ENCODE data around the gene ACSM3.

DNA sequence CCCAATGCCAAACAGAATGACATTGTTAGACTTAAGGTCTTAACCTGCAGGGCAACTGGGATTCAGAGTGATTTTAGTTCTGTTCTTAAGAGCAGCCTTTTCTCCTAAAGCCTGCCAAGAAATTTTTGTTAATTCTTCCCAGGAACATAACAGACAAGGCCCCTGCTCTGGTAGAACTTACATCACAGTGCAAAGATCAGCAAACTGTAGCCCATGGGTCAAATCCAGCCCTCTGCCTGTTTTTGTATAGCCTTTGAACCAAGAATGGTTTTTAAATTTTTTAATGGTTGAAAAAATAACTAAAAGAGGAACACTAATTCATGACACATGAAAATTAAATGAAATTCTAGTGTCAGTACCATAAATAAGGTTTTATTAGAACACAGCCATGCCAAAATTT, 3.8 kb downstream of the ACSM3 start:
- TF ChIP-seq, protein P1, sequence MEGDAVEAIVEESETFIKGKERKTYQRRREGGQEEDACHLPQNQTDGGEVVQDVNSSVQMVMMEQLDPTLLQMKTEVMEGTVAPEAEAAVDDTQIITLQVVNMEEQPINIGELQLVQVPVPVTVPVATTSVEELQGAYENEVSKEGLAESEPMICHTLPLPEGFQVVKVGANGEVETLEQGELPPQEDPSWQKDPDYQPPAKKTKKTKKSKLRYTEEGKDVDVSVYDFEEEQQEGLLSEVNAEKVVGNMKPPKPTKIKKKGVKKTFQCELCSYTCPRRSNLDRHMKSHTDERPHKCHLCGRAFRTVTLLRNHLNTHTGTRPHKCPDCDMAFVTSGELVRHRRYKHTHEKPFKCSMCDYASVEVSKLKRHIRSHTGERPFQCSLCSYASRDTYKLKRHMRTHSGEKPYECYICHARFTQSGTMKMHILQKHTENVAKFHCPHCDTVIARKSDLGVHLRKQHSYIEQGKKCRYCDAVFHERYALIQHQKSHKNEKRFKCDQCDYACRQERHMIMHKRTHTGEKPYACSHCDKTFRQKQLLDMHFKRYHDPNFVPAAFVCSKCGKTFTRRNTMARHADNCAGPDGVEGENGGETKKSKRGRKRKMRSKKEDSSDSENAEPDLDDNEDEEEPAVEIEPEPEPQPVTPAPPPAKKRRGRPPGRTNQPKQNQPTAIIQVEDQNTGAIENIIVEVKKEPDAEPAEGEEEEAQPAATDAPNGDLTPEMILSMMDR (IDR thresholded peaks at IDR 0.05; ENCODE audit: insufficient read depth, low read length), result no peak
- TF ChIP-seq, protein P2, sequence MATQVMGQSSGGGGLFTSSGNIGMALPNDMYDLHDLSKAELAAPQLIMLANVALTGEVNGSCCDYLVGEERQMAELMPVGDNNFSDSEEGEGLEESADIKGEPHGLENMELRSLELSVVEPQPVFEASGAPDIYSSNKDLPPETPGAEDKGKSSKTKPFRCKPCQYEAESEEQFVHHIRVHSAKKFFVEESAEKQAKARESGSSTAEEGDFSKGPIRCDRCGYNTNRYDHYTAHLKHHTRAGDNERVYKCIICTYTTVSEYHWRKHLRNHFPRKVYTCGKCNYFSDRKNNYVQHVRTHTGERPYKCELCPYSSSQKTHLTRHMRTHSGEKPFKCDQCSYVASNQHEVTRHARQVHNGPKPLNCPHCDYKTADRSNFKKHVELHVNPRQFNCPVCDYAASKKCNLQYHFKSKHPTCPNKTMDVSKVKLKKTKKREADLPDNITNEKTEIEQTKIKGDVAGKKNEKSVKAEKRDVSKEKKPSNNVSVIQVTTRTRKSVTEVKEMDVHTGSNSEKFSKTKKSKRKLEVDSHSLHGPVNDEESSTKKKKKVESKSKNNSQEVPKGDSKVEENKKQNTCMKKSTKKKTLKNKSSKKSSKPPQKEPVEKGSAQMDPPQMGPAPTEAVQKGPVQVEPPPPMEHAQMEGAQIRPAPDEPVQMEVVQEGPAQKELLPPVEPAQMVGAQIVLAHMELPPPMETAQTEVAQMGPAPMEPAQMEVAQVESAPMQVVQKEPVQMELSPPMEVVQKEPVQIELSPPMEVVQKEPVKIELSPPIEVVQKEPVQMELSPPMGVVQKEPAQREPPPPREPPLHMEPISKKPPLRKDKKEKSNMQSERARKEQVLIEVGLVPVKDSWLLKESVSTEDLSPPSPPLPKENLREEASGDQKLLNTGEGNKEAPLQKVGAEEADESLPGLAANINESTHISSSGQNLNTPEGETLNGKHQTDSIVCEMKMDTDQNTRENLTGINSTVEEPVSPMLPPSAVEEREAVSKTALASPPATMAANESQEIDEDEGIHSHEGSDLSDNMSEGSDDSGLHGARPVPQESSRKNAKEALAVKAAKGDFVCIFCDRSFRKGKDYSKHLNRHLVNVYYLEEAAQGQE (IDR thresholded peaks at IDR 0.05; ENCODE audit: insufficient replicate concordance, low read depth), result no peak
- TF ChIP-seq POLR2AphosphoS5 (IDR thresholded peaks at IDR 0.05; ENCODE audit: low read depth) (no peak), SPI1 (IDR thresholded peaks at IDR 0.05; ENCODE audit: borderline replicate concordance, low read depth) (no peak), GABPA (IDR thresholded peaks at IDR 0.05; ENCODE audit: low read depth) (no peak)

All from HL-60 (cell line).